GM21825 (cell line): ENCODE measurements around the gene BTC.
"Not testable (repeated sequence)": the region's sequence is repeated elsewhere in the genome, so short reads cannot be mapped to it uniquely, and the experiment has no call there.

Source experiments
- ATAC-seq: cut with Tn5 transposase; IDR thresholded peaks from one replicate; pipeline ENCODE4 v1.9.1; 2021; ENCODE audit warnings: mild to moderate bottlenecking, moderate library complexity; ENCODE audit not compliant: unreplicated experiment

Gene BTC

DNA sequence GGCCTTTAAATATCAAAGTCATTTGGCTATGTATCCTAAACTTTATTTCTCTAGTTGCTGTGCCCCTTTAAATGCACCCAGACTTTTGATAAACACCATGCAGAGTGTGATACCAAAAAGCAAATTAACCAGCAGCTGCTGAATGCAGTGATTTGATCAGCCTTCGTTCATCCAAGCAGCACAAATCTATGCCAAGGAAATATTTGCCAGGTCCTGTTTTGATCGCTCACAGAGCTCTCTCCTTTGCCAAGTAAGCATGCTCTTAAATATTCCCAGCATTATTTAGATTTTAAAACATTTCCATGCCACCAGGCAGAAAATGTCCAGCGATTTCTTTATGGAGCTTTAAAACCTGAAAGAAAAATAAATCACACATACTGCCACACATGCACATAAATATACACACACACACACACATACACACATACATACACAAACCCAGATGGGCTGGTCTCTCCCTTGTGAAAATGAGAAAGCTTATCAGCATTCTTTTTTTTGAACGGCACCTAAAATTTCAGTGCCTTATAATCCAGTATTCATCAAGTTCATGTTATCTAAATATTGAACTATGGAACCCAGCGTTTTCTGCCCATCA is 35.7 kb downstream of the BTC start:
- ATAC-seq, result no peak

DNA sequence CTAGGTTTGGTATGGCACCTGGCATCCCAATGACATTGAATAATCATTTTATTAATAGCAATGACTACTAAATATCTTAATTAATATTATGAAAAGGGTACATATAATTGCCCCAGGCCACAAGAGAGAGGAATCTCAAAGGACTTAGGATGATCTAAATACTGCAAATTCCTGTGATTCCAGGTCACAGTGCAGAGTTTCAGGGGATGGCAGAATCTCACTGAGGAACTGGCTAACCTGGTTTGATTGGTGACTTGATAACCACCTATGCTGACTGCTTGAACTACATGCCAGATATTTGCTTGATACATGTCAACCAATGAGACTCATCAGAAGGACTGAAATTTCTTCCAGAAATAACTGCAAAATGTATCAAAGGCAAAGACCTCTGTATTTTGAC is 37.2 kb downstream of the BTC start:
- ATAC-seq, result no peak

GRCh38 chr4:74755486-74755885 is 38.8 kb downstream of the BTC start:
- no peak for ATAC-seq

- peak; percentile 81 for ATAC-seq
Measured at GRCh38 chr4:74754218-74754617, 40.1 kb downstream of the BTC start.

DNA sequence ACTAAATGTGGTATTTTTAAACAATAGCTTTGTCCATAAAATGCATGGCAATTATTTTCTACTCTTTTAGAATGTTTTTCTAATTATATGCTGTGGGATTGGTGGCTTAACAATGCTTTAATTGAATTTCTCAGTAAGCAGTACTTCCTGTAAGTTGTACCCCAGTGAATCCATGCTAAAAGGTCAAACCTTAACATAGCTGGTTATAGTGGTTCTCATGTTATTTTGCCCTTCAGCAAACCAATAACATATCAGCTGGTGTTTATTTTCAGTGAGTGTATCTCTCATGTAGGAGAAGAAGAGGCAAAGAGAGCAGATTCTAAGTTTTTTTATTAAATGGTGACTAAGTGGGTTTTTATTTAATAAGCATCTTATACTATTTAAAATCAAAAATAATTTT is 41.5 kb downstream of the BTC start:
- no peak for ATAC-seq

GRCh38 chr4:74751856-74752255 is 42.5 kb downstream of the BTC start:
- no peak for ATAC-seq

- no peak for ATAC-seq
Measured at GRCh38 chr4:74751247-74751646, 43.1 kb downstream of the BTC start.

GRCh38 chr4:74742185-74742584 is 52.1 kb downstream of the BTC start:
- no peak for ATAC-seq

DNA sequence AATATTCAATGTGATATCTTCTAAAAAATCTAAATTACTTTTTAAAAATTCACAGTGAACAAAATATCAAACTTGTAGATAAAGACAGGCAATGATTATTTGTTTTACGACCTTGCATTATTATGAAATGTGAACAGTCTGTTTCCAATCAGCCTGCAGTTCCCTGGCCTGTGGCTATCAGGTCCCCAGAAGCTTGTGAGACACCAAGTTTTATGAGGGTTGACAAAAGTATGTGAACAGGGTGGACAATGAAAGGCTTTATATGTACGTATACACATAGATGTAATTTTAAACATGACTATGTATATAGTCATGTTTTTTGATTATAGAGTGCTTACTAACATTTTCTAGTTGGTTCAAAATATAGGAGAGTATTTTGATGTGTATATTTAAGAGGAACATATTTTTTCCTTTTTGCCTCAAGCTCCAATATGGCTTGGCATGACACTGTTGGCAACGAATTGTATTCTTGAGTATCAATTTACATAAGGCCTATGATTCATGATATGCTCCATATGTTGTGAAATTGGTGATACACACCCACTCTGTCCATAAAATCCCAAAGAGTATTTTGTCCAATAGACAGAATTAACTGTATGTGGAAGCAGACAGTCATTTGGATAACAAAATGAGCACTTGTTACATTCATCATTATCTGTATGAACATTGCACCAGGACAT is 55.7 kb downstream of the BTC start:
- ATAC-seq, result no peak

DNA sequence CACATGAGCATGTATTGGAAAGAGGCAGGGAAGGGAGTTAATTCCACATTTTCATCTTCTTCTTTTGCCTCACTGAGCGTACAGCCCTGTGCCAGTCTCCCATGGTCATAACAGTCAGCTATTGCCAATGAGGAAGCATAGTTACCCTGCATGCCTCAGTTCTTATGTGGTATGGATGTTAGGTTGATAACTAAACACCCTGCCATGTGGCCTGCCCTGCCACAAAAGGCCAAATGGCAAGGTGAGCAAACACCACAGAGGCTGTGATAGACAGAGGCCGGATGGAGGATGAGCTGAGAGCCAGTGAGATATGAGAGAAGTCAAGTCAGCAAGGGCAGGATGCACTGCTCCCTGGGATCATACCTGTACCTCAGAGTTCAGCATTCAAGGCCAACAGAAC is 59.3 kb downstream of the BTC start:
- ATAC-seq, result no peak

- no peak for ATAC-seq
Measured at GRCh38 chr4:74733756-74734155, 60.6 kb downstream of the BTC start.

DNA sequence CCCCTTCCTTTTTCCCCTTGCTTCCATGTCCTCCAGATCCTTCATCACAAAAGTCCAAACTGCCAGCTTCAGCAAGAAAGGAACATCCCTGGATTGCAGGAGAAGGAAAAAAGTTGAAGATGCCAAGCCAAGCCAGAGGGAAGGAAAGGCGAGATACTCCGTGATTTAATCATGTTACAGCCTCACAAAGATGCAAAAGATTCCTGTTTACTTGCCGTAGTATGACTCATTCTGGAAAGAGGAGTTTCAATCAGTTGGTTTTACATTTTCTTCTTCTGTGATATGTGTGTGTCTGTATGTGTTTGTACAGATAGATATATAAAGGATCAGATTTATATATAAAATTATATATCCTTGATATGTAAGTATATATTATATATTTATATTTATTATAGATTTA is 69.3 kb downstream of the BTC start:
- ATAC-seq, result no peak

DNA sequence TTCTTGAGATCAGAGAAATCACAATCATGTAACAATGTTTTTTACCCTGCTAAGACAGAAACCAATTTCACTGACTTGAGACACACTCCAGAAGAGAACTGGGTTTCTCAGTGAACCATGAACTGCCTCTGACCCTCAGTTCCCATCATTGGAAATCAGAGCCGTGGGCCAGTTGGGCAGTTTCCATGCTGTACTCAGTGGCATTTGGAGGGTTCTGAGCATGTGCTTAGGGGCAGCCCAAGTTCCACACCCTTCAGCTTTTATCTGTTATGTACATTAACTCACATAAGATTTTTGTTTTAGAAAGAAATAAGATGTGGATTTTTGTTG is 77.9 kb downstream of the BTC start:
- ATAC-seq, result no peak

- no peak for ATAC-seq
Measured at GRCh38 chr4:74715706-74716435, 78.5 kb downstream of the BTC start.

DNA sequence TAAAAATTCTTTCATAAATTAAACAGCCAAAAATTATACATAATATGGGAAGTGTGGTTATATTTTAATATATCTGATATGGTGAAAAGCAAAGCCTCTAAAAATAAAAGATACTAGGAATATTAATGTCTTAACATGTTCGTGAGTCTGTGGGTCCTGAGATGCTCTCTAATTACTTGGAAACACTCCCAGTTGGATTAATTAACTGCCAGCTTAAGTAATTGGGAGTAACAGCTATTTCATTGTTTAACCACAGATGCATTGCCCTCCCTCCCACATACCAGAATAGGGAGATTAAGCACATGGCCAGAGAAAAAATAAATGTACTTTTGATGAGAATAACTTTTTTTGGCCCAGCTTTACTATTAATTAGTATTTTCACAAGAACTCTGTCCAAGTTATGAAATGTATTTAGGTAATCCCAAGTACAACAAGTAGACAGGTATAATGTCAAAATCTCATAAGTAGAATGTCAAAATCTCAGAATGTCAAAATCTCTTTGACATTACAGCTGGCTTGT is 79.7 kb downstream of the BTC start:
- ATAC-seq, result no peak

DNA sequence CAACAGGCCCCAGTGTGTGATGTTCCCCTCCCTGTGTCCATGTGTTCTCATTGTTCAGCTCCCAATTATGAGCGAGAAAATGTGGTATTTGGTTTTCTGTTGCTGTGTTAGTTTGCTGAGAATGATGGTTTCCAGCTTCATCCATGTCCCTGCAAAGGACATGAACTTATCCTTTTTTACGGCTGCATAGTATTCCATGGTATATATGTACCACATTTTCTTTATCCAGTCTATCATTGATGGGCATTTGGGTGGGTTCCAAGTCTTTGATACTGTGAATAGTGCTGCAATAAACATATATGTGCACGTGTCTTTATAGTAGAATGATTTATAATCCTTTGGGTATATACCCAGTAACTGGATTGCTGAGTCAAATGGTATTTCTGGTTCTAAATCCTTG is 86.2 kb downstream of the BTC start:
- not testable (repeated sequence) for ATAC-seq
